HEK293 (cell line): Measurements from ENCODE around the gene KIRREL3.

ENCODE experiments used
- CTCF ChIP-seq: fragments of 450-650 bp; formaldehyde crosslinking; IDR thresholded peaks from 2 replicates; pipeline ENCODE4 v1.5.1; 2016; ENCODE audit warnings: missing biosample characterization, missing genetic modification characterization
- HIC1 ChIP-seq: fragments of 450-650 bp; formaldehyde crosslinking; IDR thresholded peaks from 2 replicates; pipeline ENCODE4 v1.5.1; 2016; ENCODE audit warnings: missing biosample characterization, missing genetic modification characterization
- REPIN1 ChIP-seq: fragments of 450-650 bp; formaldehyde crosslinking; IDR thresholded peaks from 2 replicates; pipeline ENCODE4 v1.5.1; 2017; ENCODE audit warnings: missing biosample characterization, missing genetic modification characterization, low read depth
- ZBTB1 ChIP-seq: fragments of 450-650 bp; formaldehyde crosslinking; IDR thresholded peaks from 2 replicates; pipeline ENCODE4 v1.5.1; 2016; ENCODE audit warnings: missing biosample characterization, missing genetic modification characterization
- ZBTB17 ChIP-seq: fragments of 450-650 bp; formaldehyde crosslinking; IDR thresholded peaks from 2 replicates; pipeline ENCODE4 v1.5.1; 2016; ENCODE audit warnings: missing biosample characterization, missing genetic modification characterization
- ZFP37 ChIP-seq: fragments of 450-650 bp; formaldehyde crosslinking; IDR thresholded peaks from 2 replicates; pipeline ENCODE4 v1.5.1; 2016; ENCODE audit warnings: missing biosample characterization, missing genetic modification characterization
- ZNF24 ChIP-seq: fragments of 450-650 bp; formaldehyde crosslinking; IDR thresholded peaks from 2 replicates; pipeline ENCODE4 v1.5.1; 2016; ENCODE audit warnings: missing biosample characterization, missing genetic modification characterization
- ZNF302 ChIP-seq: fragments of 450-650 bp; formaldehyde crosslinking; IDR thresholded peaks from 2 replicates; pipeline ENCODE4 v1.5.1; 2016; ENCODE audit warnings: missing biosample characterization, missing genetic modification characterization, low read depth
- ZNF350 ChIP-seq: fragments of 450-650 bp; formaldehyde crosslinking; IDR thresholded peaks from 2 replicates; pipeline ENCODE4 v1.5.0; 2017; ENCODE audit warnings: missing biosample characterization, mild to moderate bottlenecking, missing genetic modification characterization
- ZNF521 ChIP-seq: fragments of 450-650 bp; formaldehyde crosslinking; IDR thresholded peaks from 2 replicates; pipeline ENCODE4 v1.5.1; 2017; ENCODE audit warnings: missing biosample characterization, mild to moderate bottlenecking, missing genetic modification characterization
- ZNF548 ChIP-seq: fragments of 450-650 bp; formaldehyde crosslinking; IDR thresholded peaks from 2 replicates; pipeline ENCODE4 v1.5.1; 2016; ENCODE audit warnings: missing biosample characterization, missing genetic modification characterization
- ZNF792 ChIP-seq: fragments of 450-650 bp; formaldehyde crosslinking; IDR thresholded peaks from 2 replicates; pipeline ENCODE4 v1.5.1; 2016; ENCODE audit warnings: missing biosample characterization, missing genetic modification characterization
- TF ChIP-seq, protein P1 (sequence below): fragments of 450-650 bp; formaldehyde crosslinking; IDR thresholded peaks from 2 replicates; pipeline ENCODE4 v1.5.1; 2016; ENCODE audit warnings: missing biosample characterization, missing genetic modification characterization, borderline replicate concordance
- TF ChIP-seq, protein P2 (sequence below): fragments of 450-650 bp; formaldehyde crosslinking; IDR thresholded peaks from 2 replicates; pipeline ENCODE4 v1.5.1; 2016; ENCODE audit warnings: missing biosample characterization, missing genetic modification characterization

DNA sequence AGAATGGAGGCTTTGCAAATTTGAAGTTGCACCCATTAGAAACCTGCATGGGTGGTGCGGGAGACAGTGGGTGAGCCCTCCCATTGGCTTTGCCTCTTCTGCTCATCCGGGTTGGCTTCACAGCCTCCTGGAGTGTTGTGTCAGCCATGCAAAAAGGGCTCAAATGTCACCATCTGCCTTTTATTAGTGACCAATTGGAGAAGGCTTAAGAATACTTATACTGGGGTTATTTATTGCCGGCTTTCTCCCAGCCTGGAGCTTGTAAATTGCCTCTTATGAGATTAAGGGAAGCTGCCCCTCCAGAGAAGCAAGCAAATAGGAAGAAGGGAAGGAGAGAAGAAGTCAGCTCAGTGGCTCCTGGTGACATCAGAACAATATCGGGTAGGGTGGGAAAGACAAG lies 462.5 kb downstream of the KIRREL3 start:
- no peak for TF ChIP-seq ZNF24 (tag by site-specific recombination)
- TF ChIP-seq ZBTB1 (tag by site-specific recombination) = no peak
- no peak for TF ChIP-seq CTCF (tag by site-specific recombination)
- no peak for TF ChIP-seq ZNF350 (tag by site-specific recombination)
- no peak for TF ChIP-seq ZNF302 (tag by site-specific recombination)
- TF ChIP-seq, protein P1, sequence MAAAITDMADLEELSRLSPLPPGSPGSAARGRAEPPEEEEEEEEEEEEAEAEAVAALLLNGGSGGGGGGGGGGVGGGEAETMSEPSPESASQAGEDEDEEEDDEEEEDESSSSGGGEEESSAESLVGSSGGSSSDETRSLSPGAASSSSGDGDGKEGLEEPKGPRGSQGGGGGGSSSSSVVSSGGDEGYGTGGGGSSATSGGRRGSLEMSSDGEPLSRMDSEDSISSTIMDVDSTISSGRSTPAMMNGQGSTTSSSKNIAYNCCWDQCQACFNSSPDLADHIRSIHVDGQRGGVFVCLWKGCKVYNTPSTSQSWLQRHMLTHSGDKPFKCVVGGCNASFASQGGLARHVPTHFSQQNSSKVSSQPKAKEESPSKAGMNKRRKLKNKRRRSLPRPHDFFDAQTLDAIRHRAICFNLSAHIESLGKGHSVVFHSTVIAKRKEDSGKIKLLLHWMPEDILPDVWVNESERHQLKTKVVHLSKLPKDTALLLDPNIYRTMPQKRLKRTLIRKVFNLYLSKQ (tag by site-specific recombination) = no peak
- no peak for TF ChIP-seq ZNF521
- no peak for TF ChIP-seq HIC1 (tag by site-specific recombination)
- no peak for TF ChIP-seq ZBTB17 (tag by site-specific recombination)
- TF ChIP-seq, protein P2, sequence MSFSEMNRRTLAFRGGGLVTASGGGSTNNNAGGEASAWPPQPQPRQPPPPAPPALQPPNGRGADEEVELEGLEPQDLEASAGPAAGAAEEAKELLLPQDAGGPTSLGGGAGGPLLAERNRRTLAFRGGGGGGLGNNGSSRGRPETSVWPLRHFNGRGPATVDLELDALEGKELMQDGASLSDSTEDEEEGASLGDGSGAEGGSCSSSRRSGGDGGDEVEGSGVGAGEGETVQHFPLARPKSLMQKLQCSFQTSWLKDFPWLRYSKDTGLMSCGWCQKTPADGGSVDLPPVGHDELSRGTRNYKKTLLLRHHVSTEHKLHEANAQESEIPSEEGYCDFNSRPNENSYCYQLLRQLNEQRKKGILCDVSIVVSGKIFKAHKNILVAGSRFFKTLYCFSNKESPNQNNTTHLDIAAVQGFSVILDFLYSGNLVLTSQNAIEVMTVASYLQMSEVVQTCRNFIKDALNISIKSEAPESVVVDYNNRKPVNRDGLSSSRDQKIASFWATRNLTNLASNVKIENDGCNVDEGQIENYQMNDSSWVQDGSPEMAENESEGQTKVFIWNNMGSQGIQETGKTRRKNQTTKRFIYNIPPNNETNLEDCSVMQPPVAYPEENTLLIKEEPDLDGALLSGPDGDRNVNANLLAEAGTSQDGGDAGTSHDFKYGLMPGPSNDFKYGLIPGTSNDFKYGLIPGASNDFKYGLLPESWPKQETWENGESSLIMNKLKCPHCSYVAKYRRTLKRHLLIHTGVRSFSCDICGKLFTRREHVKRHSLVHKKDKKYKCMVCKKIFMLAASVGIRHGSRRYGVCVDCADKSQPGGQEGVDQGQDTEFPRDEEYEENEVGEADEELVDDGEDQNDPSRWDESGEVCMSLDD (tag by site-specific recombination) = no peak
- TF ChIP-seq ZNF548 = no peak
- no peak for TF ChIP-seq REPIN1 (tag by site-specific recombination)
- no peak for TF ChIP-seq ZNF792 (tag by site-specific recombination)
- TF ChIP-seq ZFP37 (tag by site-specific recombination) = no peak
